Astrocyte of the hippocampus (primary cell): ENCODE results near the gene RASSF3.
"Not testable (repeated sequence)": the region's sequence is repeated elsewhere in the genome, so short reads cannot be mapped to it uniquely, and the experiment has no call there.

Experiments used
- DNase-seq: peaks from one replicate; pipeline ENCODE4 v3.0.0; 2011; ENCODE audit warnings: low read depth, low spot score

RASSF3 gene

GRCh38 chr12:64610079-64610659 is at the start of gene RASSF3:
Gene RASSF3 (plus strand): TSS chr12:64610495. CDS start chr12:64610633, 138 bp downstream.
- peak; percentile 88 for DNase-seq

- no peak for DNase-seq
These were observed 48.8 kb upstream of the RASSF3 start for GRCh38 chr12:64561302-64562136.

DNA sequence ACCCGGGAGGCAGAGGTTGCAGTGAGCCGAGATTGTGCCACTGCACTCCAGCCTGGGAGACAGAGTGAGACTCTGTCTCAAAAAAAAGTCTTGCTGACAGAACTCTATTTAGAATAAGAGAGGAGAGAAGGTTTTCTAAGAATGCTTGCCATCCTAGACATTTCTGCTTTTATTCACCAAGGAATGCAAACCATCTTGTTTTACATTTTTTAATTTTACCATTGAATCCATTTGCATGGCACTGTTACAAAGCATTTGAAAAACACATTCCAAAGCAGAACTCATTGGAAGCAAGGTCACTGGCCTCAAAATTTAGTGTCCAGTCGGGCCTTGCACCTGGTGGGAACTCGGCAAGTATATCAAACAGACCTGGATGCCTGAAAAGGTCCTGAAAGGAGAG is 44.2 kb upstream of the RASSF3 start:
- DNase-seq = peak; percentile 58

DNA sequence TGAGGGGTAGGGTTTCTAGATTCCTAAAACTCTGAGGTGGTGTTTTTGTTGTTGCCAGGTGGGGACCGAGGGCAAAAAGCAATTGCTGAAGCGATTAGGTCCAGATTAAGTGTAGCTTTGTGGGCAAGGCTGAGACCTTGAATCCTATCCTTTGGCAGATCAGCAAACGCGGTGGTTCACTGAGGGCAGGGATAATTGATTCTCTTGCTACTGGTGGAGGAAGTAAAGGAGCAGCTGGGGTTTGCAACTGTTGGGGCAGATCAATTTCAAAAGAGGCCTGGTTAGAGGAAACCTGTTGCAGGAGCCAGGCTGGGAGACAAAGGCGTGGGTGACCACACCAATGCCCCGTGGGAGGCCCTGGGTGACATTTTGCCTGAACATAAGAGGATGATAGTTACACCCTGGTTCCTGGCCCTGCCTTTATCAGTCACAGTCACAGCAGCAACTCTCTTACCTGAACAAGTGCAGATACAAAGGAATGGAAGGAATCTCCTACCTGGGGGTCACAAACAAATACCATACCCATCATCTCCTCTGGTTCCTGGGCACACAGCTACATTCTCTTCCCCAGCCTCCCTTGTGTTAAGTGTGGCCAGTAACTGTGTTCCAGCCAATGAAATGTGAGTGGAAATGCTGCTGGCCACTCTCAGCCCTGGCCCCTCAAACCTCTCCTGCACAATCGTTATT is 43.3 kb upstream of the RASSF3 start:
- DNase-seq = no peak

DNA sequence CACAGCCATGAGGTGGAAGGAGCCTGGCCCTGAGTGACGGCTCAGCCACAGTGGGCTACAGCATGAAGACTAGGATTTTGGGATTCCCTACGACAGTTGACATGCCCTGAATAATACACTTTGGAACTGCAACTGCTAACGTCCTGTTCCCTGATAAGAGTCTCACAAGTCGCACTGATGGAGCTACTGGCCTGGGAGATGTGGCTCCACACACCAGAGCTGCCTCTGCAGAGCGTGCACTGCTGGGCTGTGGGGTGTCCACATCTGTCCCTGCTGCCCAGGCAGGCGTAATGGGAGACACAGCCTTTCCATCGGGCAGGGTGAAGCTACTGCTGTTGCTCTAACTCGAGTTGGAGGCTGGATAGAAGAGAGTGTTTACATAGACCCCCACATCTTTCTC is 42.7 kb upstream of the RASSF3 start:
- no peak for DNase-seq

GRCh38 chr12:64568298-64568697 is 42.0 kb upstream of the RASSF3 start:
- no peak for DNase-seq

- DNase-seq = no peak
These were observed 40.2 kb upstream of the RASSF3 start for GRCh38 chr12:64569923-64570691.

GRCh38 chr12:64571411-64571810 is 38.9 kb upstream of the RASSF3 start:
- DNase-seq = no peak

DNA sequence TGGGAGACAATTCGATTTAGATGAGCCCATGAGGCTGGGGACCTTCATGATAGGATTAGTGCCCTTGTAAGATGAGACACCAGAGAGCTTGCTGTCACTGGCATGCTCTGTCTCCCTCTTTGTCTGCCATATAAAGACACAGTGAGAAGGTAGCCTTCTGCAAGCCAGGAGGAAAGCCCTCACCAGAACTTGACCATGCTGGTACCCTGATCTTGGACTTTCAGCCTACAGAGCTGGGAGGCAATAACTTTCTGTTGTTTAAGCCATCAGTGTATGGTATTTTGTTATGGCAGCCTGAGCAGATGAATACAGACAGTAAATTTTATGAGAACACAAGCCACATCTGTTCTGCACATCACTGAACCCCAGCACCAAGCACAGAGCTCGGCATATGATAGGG is 38.1 kb upstream of the RASSF3 start:
- no peak for DNase-seq

- DNase-seq = no peak
These were observed 35.5 kb upstream of the RASSF3 start for GRCh38 chr12:64574837-64575236.

DNA sequence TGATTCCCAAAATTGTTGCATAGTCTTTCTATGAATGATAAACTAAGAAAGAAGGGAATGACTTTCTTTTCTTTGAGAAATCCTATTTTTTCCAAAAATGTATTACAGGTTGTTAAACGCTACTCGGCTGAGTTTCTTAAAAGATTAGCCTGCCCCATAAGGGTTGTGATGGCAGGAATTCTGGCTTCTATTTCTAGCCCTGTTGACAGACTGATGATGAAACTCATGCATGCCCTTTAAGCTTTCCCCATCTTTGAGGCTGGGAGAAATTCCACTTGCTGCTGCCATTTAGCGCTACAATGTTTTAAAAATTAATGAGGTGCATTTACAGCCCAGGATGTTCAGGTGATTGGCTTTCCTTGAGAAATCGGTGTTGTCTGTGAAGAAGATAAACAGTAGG is 33.2 kb upstream of the RASSF3 start:
- DNase-seq = no peak

GRCh38 chr12:64578566-64578965 is 31.7 kb upstream of the RASSF3 start:
- no peak for DNase-seq

- no peak for DNase-seq
These were observed 29.6 kb upstream of the RASSF3 start for GRCh38 chr12:64580681-64581080.

DNA sequence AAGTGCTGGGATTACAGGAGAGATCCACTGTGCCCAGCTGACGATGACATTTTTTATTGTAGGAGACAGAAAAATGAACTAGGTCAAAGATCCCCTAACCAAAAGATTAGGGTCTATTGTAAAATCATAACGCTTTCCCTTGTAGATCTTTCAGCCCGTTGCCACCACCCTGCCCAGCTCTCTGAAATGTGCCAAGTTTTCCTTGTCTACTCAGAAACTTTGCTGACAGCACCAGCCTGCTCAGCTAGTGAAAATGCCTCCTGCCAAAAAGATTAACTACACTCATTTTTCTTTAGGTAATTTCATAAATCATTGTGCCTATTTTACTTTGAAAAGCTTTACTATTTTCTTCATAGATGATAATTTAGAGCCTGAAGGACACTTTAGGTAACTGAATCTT is 28.2 kb upstream of the RASSF3 start:
- DNase-seq = no peak

DNA sequence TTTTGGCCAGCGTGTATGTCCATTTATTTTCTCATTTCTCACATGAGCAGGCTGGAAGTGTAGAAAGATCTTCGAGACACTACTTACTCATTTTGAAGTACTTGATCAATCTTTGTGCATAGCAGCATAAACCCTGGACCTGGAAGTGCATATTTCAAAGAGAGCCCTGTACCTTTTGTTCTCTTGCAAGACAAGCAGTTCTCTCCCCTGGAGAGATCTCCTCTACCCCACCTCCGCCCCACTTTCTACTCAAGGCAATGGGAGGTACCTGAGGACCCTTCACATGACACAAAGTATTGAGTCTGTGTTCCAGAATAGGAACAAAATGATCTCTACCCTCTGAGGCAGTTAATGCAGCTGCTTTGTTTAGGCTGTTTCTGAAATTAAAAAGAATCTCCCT is 27.4 kb upstream of the RASSF3 start:
- no peak for DNase-seq

DNA sequence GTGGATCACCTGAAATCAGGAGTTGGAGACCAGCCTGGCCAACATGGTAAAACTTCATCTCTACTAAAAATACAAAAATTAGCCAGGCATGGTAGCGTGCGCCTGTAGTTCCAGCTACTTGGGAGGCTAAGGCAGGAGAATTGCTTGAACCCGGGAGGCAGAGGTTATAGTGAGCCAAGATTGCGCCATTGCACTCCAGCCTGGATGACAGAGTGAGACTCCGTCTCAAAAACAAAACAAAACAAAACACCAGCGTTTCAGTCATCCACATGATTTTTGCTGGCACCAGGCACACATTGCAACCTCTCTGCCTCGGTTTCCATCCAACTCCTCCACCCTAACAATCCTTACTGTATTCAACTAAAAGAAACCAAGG is 26.9 kb upstream of the RASSF3 start:
- not testable (repeated sequence) for DNase-seq

DNA sequence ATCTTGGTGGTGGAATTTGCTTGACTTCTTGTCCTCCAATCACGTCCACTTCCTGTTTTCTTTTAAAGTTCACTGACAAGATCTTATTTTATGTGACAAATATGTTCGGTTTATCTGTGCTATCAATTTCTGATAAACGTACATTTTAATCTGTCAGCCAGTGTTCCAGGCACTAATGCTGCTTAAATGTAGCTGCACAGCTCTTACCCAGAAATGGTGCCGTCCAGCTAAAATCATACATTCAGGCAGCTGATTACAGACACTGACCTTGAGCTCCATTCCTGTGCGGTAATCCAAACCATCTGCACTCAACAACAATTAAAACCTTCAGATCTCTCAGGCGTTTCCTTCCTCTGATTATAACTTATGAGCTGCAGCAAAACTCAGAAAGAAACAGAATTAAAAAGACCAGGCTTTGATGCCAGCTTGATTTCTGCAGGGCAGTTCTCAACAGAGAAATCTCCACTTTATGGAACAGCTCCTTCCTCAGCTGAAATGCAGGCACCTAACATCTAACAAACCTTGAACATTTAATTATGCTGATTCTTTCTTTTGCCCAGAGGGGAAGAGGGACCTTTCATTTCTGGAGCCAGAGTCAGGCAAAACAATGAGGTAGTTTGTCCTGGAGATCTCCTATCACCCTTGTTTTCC is 26.4 kb upstream of the RASSF3 start:
- no peak for DNase-seq

GRCh38 chr12:64585104-64585503 is 25.2 kb upstream of the RASSF3 start:
- no peak for DNase-seq

GRCh38 chr12:64587447-64587846 is 22.8 kb upstream of the RASSF3 start:
- no peak for DNase-seq

- no peak for DNase-seq
These were observed 20.1 kb upstream of the RASSF3 start for GRCh38 chr12:64590183-64590582.
